ENCODE measurements around the gene MCCC2.
"Not testable (repeated sequence)": the region's sequence is repeated elsewhere in the genome, so short reads cannot be mapped to it uniquely, and the experiment has no call there.

MCCC2 gene

DNA sequence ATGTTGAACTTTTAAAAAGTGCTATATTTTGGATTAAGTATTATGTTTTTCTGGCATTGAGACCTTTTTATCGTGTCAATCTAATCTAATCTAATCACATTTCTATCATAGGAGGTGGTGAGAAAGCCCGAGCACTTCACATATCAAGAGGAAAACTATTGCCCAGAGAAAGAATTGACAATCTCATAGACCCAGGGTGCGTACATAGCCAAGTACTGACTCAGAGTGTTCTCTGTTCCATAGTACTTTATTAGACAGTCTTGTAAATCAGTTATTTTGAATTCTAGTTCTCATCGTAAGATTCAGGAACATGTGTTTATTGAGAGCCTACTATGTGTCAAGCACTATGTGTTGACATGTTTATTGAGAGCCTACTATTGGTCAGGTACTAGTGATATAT, 9.0 kb downstream of the MCCC2 start:
- FAIRE-seq = no peak
- no peak for DNase-seq (ENCODE audit: insufficient read length, low spot score)

GRCh38 chr5:71597001-71597400, 9.9 kb downstream of the MCCC2 start:
- DNase-seq (ENCODE audit: insufficient read length, low spot score) (no peak), FAIRE-seq (no peak)

DNA sequence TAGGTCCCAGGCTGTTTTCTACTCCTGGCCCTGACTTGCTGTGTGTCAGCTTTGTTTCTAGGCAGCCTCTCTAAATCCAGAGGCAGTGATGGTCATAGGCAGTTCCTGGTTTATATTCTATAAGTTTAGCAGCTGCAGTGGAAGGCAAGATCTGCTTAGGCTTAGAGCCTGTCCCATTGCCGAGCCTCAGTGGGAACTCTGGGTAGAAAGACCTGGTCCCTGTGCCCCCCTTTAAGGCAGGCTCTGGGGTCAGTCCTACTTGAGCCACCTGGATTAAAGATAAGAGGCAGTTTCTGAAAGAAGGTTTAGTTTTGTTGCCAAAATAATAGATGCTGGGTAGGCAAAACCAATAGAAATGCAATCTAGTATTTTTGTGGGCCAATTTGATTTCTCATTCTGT, 13.6 kb downstream of the MCCC2 start:
- DNase-seq (ENCODE audit: insufficient read length, low spot score) (no peak), FAIRE-seq (no peak)

DNA sequence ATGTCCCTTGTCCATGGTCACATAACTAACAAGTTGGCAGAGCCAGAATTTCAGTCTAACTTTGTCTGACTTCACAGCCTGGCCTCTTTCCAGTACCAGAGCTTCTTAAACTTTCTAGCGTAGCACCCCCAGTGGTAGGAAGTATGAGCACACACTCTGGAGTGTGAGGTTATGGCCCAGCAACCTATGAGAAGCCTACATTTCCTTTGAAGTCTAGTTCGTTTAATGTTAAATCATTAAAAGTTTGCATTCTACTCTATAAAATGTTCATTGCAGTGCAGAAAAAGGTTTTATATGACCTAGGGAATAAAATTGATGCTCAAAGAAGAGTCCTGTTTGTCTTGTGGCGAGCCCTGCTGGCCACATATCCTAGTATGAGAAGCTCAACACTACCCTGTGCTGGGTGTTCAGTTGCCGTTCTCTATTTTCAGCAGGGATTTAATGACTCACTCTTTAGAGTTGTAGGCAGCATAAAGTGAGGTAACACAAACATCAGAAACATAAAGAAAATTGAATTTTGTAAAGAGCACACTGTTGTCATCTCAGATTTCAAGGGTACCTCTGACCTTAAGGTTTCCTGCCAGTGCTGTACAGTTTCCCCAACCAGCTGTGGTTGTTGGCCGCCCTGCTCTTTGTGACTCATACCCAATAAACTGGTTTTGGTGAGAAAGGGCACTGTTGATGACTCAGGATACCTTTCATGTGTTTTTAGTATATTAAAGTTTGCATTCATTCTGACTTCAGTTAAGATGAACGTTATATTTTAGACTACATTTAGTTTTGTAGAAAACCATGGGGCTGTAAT, 14.3 kb downstream of the MCCC2 start:
- peak; percentile 88 for FAIRE-seq
- DNase-seq (ENCODE audit: insufficient read length, low spot score) = peak; percentile 47

DNA sequence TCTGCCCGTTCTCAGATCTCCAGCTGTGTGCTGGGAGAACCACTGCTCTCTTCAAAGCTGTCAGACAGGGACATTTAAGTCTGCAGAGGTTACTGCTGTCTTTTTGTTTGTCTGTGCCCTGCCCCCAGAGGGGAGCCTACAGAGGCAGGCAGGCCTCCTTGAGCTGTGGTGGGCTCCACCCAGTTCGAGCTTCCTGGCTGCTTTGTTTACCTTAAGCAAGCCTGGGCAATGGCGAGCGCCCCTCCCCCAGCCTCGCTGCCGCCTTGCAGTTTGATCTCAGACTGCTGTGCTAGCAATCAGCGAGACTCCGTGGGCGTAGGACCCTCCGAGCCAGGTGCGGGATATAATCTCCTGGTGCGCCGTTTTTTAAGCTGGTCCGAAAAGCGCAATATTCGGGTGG, 22.8 kb downstream of the MCCC2 start:
- DNase-seq (ENCODE audit: insufficient read length, low spot score); FAIRE-seq: not testable (repeated sequence)

- FAIRE-seq (no peak), DNase-seq (ENCODE audit: insufficient read length, low spot score) (no peak)
Measured at GRCh38 chr5:71615809-71616208, 28.7 kb downstream of the MCCC2 start.

GRCh38 chr5:71620630-71621029, 33.5 kb downstream of the MCCC2 start:
- DNase-seq (ENCODE audit: insufficient read length, low spot score) = no peak
- FAIRE-seq = peak; percentile 56

- FAIRE-seq (no peak), DNase-seq (ENCODE audit: insufficient read length, low spot score) (no peak)
Measured at GRCh38 chr5:71621268-71621667, 34.1 kb downstream of the MCCC2 start.

GRCh38 chr5:71621741-71622140, 34.6 kb downstream of the MCCC2 start:
- FAIRE-seq (peak; percentile 42), DNase-seq (ENCODE audit: insufficient read length, low spot score) (no peak)

- FAIRE-seq = no peak
Measured at GRCh38 chr5:71623221-71623794, 36.2 kb downstream of the MCCC2 start.

GRCh38 chr5:71629950-71630349, 42.8 kb downstream of the MCCC2 start:
- no peak for FAIRE-seq
- no peak for DNase-seq (ENCODE audit: insufficient read length, low spot score)

More at GRCh38 chr5:71623221-71623794, 36.2 kb downstream of the MCCC2 start:
- no peak for DNase-seq (ENCODE audit: insufficient read length, low spot score)

- FAIRE-seq (no peak), DNase-seq (ENCODE audit: insufficient read length, low spot score) (no peak)
Measured at GRCh38 chr5:71631070-71631469, 43.9 kb downstream of the MCCC2 start.

DNA sequence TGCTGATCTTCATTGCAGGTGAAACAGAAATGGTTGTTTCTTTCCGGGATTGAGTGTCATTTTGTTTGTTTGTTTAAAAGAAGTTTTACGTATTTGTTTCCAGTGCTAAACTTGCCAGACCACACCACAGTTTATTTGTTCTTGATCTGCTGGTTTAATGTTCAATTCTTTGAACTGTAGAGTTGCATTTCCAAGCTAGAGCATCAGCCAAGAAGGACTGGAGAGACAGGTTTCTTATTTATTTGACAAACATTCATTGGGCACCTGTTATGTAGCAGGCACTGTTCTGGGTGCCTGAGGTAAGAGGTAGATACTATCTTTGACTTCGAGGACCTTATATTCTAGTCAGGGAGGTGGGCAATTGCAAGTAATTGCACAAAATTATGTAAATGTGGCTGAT, 45.0 kb downstream of the MCCC2 start:
- FAIRE-seq (no peak), DNase-seq (ENCODE audit: insufficient read length, low spot score) (no peak)

GRCh38 chr5:71633255-71634155, 46.4 kb downstream of the MCCC2 start:
- FAIRE-seq = peak; percentile 47
- DNase-seq (ENCODE audit: insufficient read length, low spot score) = no peak

DNA sequence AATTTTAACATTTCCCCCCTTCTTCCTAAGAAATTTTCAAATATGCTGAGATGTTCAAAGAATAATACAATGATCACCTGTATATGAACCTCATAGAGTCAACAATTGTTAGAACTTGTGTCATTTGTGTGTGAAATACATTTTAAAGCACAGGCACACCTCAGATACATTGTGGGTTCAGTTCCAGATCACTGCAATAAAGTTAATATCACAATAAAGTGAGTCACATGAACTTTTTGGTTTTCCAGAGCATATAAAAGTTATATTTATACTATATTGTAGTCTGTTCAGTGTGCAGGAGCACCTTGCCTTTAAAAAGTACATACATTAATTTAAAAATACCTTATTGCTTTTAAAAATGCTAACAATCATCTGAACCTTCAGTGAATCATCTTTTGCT, 50.0 kb downstream of the MCCC2 start:
- DNase-seq (ENCODE audit: insufficient read length, low spot score) = no peak
- no peak for FAIRE-seq

DNA sequence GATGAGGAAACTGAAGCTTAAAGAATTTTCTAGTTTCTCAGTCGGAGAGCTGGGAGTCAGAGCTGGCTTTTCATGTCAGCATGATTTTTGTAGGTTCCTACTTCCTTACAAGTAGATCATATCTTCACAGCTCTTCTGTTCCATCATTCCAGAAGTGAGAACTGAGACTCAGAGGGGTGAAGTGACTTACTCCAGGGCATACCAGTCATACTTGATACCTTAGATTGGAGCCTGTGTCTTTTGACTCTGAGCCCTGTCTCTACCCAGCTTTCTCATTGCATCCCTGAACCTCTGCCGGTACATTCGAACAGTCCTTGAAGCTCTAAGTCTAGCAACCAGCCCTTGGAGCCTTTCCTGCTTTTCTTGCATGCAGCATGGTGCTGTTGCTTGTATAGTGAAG, 53.3 kb downstream of the MCCC2 start:
- DNase-seq (ENCODE audit: insufficient read length, low spot score) (no peak), FAIRE-seq (no peak)

- FAIRE-seq (no peak), DNase-seq (ENCODE audit: insufficient read length, low spot score) (no peak)
Measured at GRCh38 chr5:71645030-71645429, 57.9 kb downstream of the MCCC2 start.

DNA sequence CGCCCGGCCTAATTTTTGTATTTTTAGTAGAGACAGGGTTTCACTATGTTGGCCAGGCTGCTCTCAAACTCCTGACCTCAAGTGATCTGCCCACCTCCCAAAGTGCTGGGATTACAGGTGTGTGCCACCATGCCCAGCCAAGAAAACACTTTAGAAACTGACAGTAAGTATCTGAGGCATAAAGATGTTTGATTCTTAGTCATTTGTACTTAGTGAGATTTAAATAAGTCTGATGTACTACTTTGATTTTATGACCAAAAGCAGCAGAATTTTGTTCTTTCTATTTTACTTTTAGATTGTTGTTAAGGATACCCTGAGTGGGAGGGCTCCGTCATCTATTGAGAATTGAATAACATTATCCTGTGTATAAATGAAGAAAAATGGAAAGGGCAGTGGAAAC, 63.8 kb downstream of the MCCC2 start:
- DNase-seq (ENCODE audit: insufficient read length, low spot score); FAIRE-seq: not testable (repeated sequence)

DNA sequence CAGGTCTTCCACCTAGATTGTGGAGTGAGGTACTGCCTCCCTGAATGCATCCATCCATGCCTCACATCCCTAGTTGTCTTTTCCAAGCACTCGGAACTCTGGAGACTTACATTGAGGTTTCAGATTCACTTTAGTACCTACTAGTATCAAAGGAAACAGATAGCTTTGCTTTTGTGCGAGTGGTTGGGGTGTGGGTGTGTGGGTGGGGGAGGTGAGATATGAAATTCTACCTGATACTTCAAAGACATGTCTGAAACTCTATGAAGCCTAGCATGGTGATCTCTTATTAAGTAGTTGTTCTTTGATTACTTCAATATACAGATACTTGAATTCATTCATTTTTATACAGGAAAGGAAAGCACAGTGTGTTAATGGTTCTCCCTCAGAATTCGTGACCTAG, 64.4 kb downstream of the MCCC2 start:
- DNase-seq (ENCODE audit: insufficient read length, low spot score) = no peak

GRCh38 chr5:71652349-71652748, 65.2 kb downstream of the MCCC2 start:
- FAIRE-seq (no peak), DNase-seq (ENCODE audit: insufficient read length, low spot score) (no peak)

More for the DNA sequence above, 64.4 kb downstream of the MCCC2 start:
- no peak for FAIRE-seq

- FAIRE-seq = no peak
- no peak for DNase-seq (ENCODE audit: insufficient read length, low spot score)
Measured at GRCh38 chr5:71652803-71653543, 65.8 kb downstream of the MCCC2 start.

Data from GM19239 (cell line).